Heart left ventricle (tissue), 16 donors: Measurements from ENCODE around the gene RGS7. TPM values are rescaled to one million over a fixed set of nuclear protein-coding genes. Genes with fewer than 3 reads are reported as not detected.

Experiments used
- ATAC-seq, 4 donors: fragments of 200-7000 bp; cut with Tn5 transposase; one replicate each; pipeline ENCODE4 v1.9.1; 2020 to 2022; ENCODE audit warnings: moderate library complexity in 4 of 4, mild to moderate bottlenecking in 3 of 4, moderate number of reproducible peaks in 1 of 4
- DNase-seq, 5 donors: peaks; one replicate each; pipeline ENCODE4 v3.0.0-alpha.2; 2020
- H3K27ac ChIP-seq, 12 donors: fragments of 200-600 bp; sonication (generic) in 4 of 12; one replicate each; pipeline versions ENCODE4 v1.5.0 to v1.8.0; 2016 to 2022; ENCODE audit warnings: mild to moderate bottlenecking in 2 of 12
- H3K27me3 ChIP-seq, 9 donors: fragments of 200-600 bp; sonication (generic) in 2 of 9; one replicate each; pipeline versions ENCODE4 v1.5.1 to v1.8.0; 2016 to 2022; ENCODE audit warnings: mild to moderate bottlenecking in 3 of 9
- H3K36me3 ChIP-seq, 9 donors: fragments of 200-600 bp; sonication (generic) in 2 of 9; one replicate each; pipeline versions ENCODE4 v1.5.0 to v1.8.0; 2018 to 2022; ENCODE audit warnings: mild to moderate bottlenecking in 2 of 9
- H3K4me1 ChIP-seq, 12 donors: fragments of 200-600 bp; sonication (generic) in 4 of 12; one replicate each; pipeline versions ENCODE4 v1.5.0 to v1.8.0; 2016 to 2022; ENCODE audit warnings: mild to moderate bottlenecking in 3 of 12
- H3K4me3 ChIP-seq, 12 donors: fragments of 200-600 bp; sonication (generic) in 4 of 12; one replicate each; pipeline versions ENCODE4 v1.5.0 to v1.8.0; 2017 to 2022; ENCODE audit warnings: mild to moderate bottlenecking in 9 of 12, moderate library complexity in 4 of 12
- H3K9me3 ChIP-seq, 12 donors: fragments of 200-600 bp; sonication (generic) in 4 of 12; one replicate each; pipeline versions ENCODE4 v1.5.0 to v1.8.0; 2016 to 2022; ENCODE audit warnings: mild to moderate bottlenecking in 1 of 12
- CTCF ChIP-seq, 12 donors: fragments of 200-600 bp; sonication (generic) in 4 of 12; IDR thresholded peaks; one replicate each; pipeline versions ENCODE4 v1.5.0 to v1.8.0; 2018 to 2022; ENCODE audit warnings: antibody characterized with exemption in 12 of 12, mild to moderate bottlenecking in 5 of 12
- POLR2A ChIP-seq, 2 donors: fragments of 450-650 bp; IDR thresholded peaks; one replicate each; pipeline ENCODE4 v1.6.1; 2017; ENCODE audit warnings: antibody characterized with exemption in 2 of 2, mild to moderate bottlenecking in 2 of 2, moderate library complexity in 2 of 2
- WGBS, 4 donors: extraction: QIAGEN DNeasy Blood & Tissue Kit in 2 of 4; methylation state at CpG; one replicate each; pipeline versions ENCODE4 v1.1.5 to v1.1.7; 2013 to 2018; 5-methylcytosine and 5-hydroxymethylcytosine counted together
- intact Hi-C, 10 donors: fragments of 100-400 bp; cut with DNase I; formaldehyde crosslinking; loops; one replicate each; pipeline versions ENCODE4 v1.11.1 to v1.14.2; 2022
- polyA plus RNA-seq, 2 donors: library from polyadenylated mRNA; stranded (reverse); fragments of 200-250 nt; gene quantifications; one replicate each; pipeline ENCODE4 v1.2.3, GENCODE V29; 2013
- total RNA-seq, 9 donors: library from RNA; depleted of rRNA in 2 of 9; stranded (reverse); fragments of >200 nt in 2 of 9; fragmentation: NEBNext Ultra II Directional in 3 of 9; extraction: Animal tissue kit (Norgen Biotek cat#: 25700) in 3 of 9; gene quantifications; one replicate each; pipeline versions ENCODE4 v1.1.0 to v1.2.4, GENCODE V29; 2016 to 2023
- donor health status: ischemic (EF 13 %, LVEDD 7.1; RV severe dilation, severe dysfunction).
- donor health status: healthy with polysubstance abuse.
- donor health status: DM: no; HTN: yes; CAD: no.
- donor health status: DM: no; HTN: no; CAD: no.
- donor health status: ischemic (EF 25% LVEDD 6.9; RV normal size, moderate dysfunction).
- donor health status: ischemic (EF 25% LVEDD 5.7; RV mildly dilated, moderate dysfunction).
- donor health status: healthy.
- donor health status: DM: yes; HTN: yes; CAD: no.
- donor health status: ischemic (EF 35%, LVEDD 5.7; RV mildly dilated, moderate dysfunction).
- donor health status: nonischemic (EF 11% LVEDD 7.7; RV severe dilation, severe dysfunction).
- donor health status: DM: yes; HTN: yes; CAD: no.
- donor health status: PGD.
- donor health status: ischemic (EF 29% LVEDD 5.4; RV normal size, mild dysfunction).
- donor health status: nonischemic (EF 23%, LVEDD 6.1; RV moderate dilation, normal function).

Gene RGS7
- total and polyA plus RNA-seq, 11 donors, result not detected

DNA sequence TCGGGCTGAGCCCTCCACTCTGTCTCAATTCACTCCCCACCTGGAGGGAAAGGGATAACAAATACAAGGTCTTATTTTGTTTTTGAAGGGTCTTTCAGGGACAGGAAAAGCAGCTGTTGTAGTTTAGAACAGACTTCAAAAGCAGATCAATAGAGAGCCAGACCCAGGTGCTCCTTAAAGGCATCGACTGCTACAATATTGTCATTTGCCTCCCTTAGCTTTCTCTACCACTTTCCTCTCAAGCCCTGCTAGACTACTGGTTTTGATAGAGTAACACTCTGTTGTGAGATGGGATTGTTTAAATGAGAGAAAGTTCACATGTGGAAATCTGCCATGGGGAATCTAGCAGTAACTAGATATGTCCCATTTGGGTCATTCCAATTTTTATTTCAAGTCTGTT is 24.0 kb downstream of the RGS7 start:
- Histone ChIP-seq H3K27me3 (peaks cover 0 to 2% (median 0%) of the 10 kb centered on the region in 9 donors), H3K27ac (no peak overlapping the region), H3K36me3 (no peaks in the 10 kb centered on the region), H3K4me1 (no peaks in the 10 kb centered on the region), H3K4me3 (no peak overlapping the region), H3K9me3 (no peaks in the 10 kb centered on the region)
- intact Hi-C loops, result no loop called here
- no peak for TF ChIP-seq CTCF (IDR thresholded peaks at IDR 0.05)
- no peak for TF ChIP-seq POLR2A (IDR thresholded peaks at IDR 0.05)
- no peak for ATAC-seq
- DNase-seq, result no peak
- WGBS, 4 donors, result 77 to 88% (median 82%) methylated on average over 2 of the region's 2 CpGs

GRCh38 chr1:241332037-241332409 is 25.0 kb downstream of the RGS7 start:
- intact Hi-C loops, result no loop called here
- Histone ChIP-seq H3K27me3 (peaks cover 0 to 2% (median 0%) of the 10 kb centered on the region in 9 donors), H3K36me3 (no peaks in the 10 kb centered on the region), H3K4me3 (no peak overlapping the region), H3K9me3 (no peaks in the 10 kb centered on the region), H3K4me1 (no peaks in the 10 kb centered on the region), H3K27ac (no peak overlapping the region)
- 47 to 61% (median 54%) methylated on average over 4 of the region's 4 CpGs for WGBS, 4 donors
- DNase-seq (no peak), ATAC-seq (no peak)
- TF ChIP-seq POLR2A (IDR thresholded peaks at IDR 0.05) (no peak), CTCF (IDR thresholded peaks at IDR 0.05) (no peak)

DNA sequence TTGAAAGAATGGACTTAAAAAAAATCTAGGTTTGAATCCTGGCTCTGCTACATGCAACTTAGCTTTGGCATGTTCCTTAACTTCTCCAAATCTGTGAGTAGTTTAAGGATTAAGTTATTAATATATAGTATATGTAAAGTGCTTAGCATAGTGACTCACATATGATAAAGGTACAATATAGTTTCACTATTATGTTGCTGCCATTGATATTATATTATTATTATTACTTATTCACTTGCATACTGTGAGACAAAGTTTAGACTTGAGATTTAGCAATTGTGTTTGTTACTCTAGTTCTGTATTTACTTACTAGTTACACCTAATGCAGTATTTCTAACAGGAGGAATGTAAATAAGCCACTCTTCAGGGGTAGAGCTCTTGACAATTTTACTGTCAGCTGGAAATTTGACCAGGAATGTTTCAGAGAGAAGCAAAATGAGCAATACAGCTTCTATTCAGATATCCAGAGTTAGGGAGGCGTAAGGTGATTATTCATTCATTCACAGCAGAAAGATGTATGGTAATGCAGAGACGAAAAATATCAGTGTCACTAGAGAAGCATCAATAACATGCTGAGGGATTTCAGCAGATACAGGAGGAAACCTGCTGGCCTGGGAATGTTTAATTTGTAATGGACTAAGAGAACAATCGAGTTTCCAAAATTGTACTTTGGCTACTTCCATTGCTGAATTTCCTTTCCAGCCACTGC is 25.5 kb downstream of the RGS7 start:
- Histone ChIP-seq H3K27ac (no peak overlapping the region), H3K27me3 (peaks cover 0 to 2% (median 0%) of the 10 kb centered on the region in 9 donors)
- 68 to 78% (median 70%) methylated on average over 3 of the region's 3 CpGs for WGBS, 4 donors

More for the DNA sequence above, 25.5 kb downstream of the RGS7 start:
- ATAC-seq (no peak), DNase-seq (no peak)
- no peak overlapping the region for H3K4me3 ChIP-seq
- no peaks in the 10 kb centered on the region for H3K4me1 ChIP-seq
- H3K9me3 ChIP-seq, result no peaks in the 10 kb centered on the region
- no peaks in the 10 kb centered on the region for H3K36me3 ChIP-seq
- intact Hi-C loops, result no loop called here
- TF ChIP-seq CTCF (IDR thresholded peaks at IDR 0.05), result no peak
